Thoracic aorta (tissue), 2 donors: ENCODE data around the gene VIM. TPM values are rescaled to one million over a fixed set of nuclear protein-coding genes. Genes with fewer than 3 reads are reported as not detected.

Experiments
- ATAC-seq: fragments of 150-250 bp; one replicate; pipeline ENCODE4 v1.8.0; 2017; ENCODE audit warnings: low read depth; ENCODE audit not compliant: insufficient number of reproducible peaks, low FRiP score
- DNase-seq: peaks from one replicate; pipeline ENCODE4 v3.0.0-alpha.2; 2020; ENCODE audit warnings: low spot score
- H3K27ac ChIP-seq, 2 donors: fragments of 200-600 bp; sonication (generic); 1 replicate in 1 of 2; 2 replicates in 1 of 2; pipeline ENCODE4 v1.5.1; 2016; ENCODE audit warnings: mild to moderate bottlenecking in 2 of 2, moderate library complexity in 2 of 2
- H3K27me3 ChIP-seq: fragments of 200-600 bp; sonication (generic); replicated peaks from 2 replicates; pipeline ENCODE4 v1.6.0; 2016; ENCODE audit warnings: mild to moderate bottlenecking; ENCODE audit not compliant: insufficient read depth
- H3K36me3 ChIP-seq: fragments of 200-600 bp; sonication (generic); one replicate; pipeline ENCODE4 v1.5.1; 2016
- H3K4me1 ChIP-seq, 2 donors: fragments of 200-600 bp; sonication (generic); 1 replicate in 1 of 2; 2 replicates in 1 of 2; pipeline versions ENCODE4 v1.5.1 to v1.6.0; 2016; ENCODE audit warnings: low read depth in 2 of 2, mild to moderate bottlenecking in 1 of 2; ENCODE audit not compliant: control insufficient read depth in 1 of 2
- H3K4me3 ChIP-seq: fragments of 200-600 bp; sonication (generic); 2 replicates; pipeline ENCODE4 v1.5.1; 2016; ENCODE audit warnings: mild to moderate bottlenecking
- H3K9me3 ChIP-seq: fragments of 200-600 bp; sonication (generic); 2 replicates; pipeline ENCODE4 v1.5.1; 2016
- CTCF ChIP-seq: fragments of 200-600 bp; sonication (generic); IDR thresholded peaks from one replicate; pipeline ENCODE4 v1.5.1; 2019; ENCODE audit warnings: antibody characterized with exemption
- total RNA-seq, 2 donors: library from RNA; depleted of rRNA; stranded (reverse); fragments of >200 nt; gene quantifications; one replicate each; pipeline versions ENCODE4 v1.1.0 to v1.2.3, GENCODE V29; 2016

Gene VIM
- total RNA-seq, 2 donors from 2014 or later: 5,884 to 8,033 TPM

GRCh38 chr10:17196573-17196972 is 31.5 kb upstream of the VIM start:
- peaks cover 11 to 31% of the 10 kb centered on the region in 2 donors for H3K4me1 ChIP-seq
- H3K4me3 ChIP-seq: no peak overlapping the region
- no peak for ATAC-seq
- H3K36me3 ChIP-seq: no peaks in the 10 kb centered on the region
- H3K27me3 ChIP-seq: no peaks in the 10 kb centered on the region
- H3K9me3 ChIP-seq: no peaks in the 10 kb centered on the region
- TF ChIP-seq CTCF: no peak
- H3K27ac ChIP-seq: peak overlapping the region; percentile 2 to 99
- no peak for DNase-seq

GRCh38 chr10:17199351-17199804 is 28.7 kb upstream of the VIM start:
- Histone ChIP-seq H3K4me1 (peaks cover 14 to 40% of the 10 kb centered on the region in 2 donors), H3K4me3 (peak overlapping the region; percentile 94), H3K9me3 (no peaks in the 10 kb centered on the region), H3K27ac (peak overlapping the region; percentile 98 to 99), H3K27me3 (no peaks in the 10 kb centered on the region), H3K36me3 (no peaks in the 10 kb centered on the region)
- TF ChIP-seq CTCF: no peak
- ATAC-seq (no peak), DNase-seq (no peak)

GRCh38 chr10:17200001-17200911 is 27.8 kb upstream of the VIM start:
- H3K9me3 ChIP-seq: no peaks in the 10 kb centered on the region
- H3K4me3 ChIP-seq: peak overlapping the region; percentile 94
- DNase-seq (no peak), ATAC-seq (no peak)
- no peaks in the 10 kb centered on the region for H3K27me3 ChIP-seq
- peak overlapping the region; percentile 98 to 99 for H3K27ac ChIP-seq
- peaks cover 14 to 40% of the 10 kb centered on the region in 2 donors for H3K4me1 ChIP-seq
- no peak for TF ChIP-seq CTCF
- H3K36me3 ChIP-seq: no peaks in the 10 kb centered on the region

- peak within 1 kb of the TSS; percentile 98 to 99 for H3K27ac ChIP-seq
- TF ChIP-seq CTCF: no peak
- no peaks in the 10 kb centered on the region for H3K36me3 ChIP-seq
- ATAC-seq: peak; percentile 81
- H3K9me3 ChIP-seq: no peaks in the 10 kb centered on the region
- DNase-seq: peak; percentile 48
- no peaks in the 10 kb centered on the region for H3K27me3 ChIP-seq
- peaks cover 14 to 34% of the 10 kb centered on the region in 2 donors for H3K4me1 ChIP-seq
- H3K4me3 ChIP-seq: peak within 1 kb of the TSS; percentile 94
Observed at GRCh38 chr10:17200912-17201793, 26.9 kb upstream of the VIM start, which contains the start of gene TRDMT1. Gene TRDMT1 (minus strand): TSS chr10:17201672. CDS start chr10:17201634, 38 bp downstream.

- Histone ChIP-seq H3K4me3 (peak overlapping the region; percentile 94), H3K9me3 (no peaks in the 10 kb centered on the region), H3K36me3 (no peaks in the 10 kb centered on the region), H3K4me1 (peaks cover 11 to 33% of the 10 kb centered on the region in 2 donors), H3K27ac (peak overlapping the region; percentile 98 to 99), H3K27me3 (no peaks in the 10 kb centered on the region)
- no peak for TF ChIP-seq CTCF
- ATAC-seq (no peak), DNase-seq (no peak)
Observed at GRCh38 chr10:17201794-17202116, 26.3 kb upstream of the VIM start.
